Stimulated activated naive CD8-positive, alpha-beta T cell treated with anti-CD3 and anti-CD28 coated beads, Interleukin-15, Interleukin-2, amounts not matched to agents 100 ng/mL and 50 ng/mL, for 24 hours (primary cell): ENCODE data around the gene NSD2.
"Not testable (repeated sequence)": the region's sequence is repeated elsewhere in the genome, so short reads cannot be mapped to it uniquely, and the experiment has no call there.

Experiments used
- H3K27ac Mint-ChIP-seq: one replicate; pipeline ENCODE4 v1.8.0; 2021; ENCODE audit warnings: mild to moderate bottlenecking, mixed read lengths
- H3K27me3 Mint-ChIP-seq: one replicate; pipeline ENCODE4 v1.8.0; 2021; ENCODE audit warnings: mixed read lengths
- H3K36me3 Mint-ChIP-seq: one replicate; pipeline ENCODE4 v1.8.0; 2021; ENCODE audit warnings: low read depth, mixed read lengths
- H3K4me1 Mint-ChIP-seq: one replicate; pipeline ENCODE4 v1.8.0; 2021; ENCODE audit warnings: low read depth, mixed read lengths
- H3K4me3 Mint-ChIP-seq: one replicate; pipeline ENCODE4 v1.8.0; 2021; ENCODE audit warnings: mild to moderate bottlenecking, mixed read lengths
- H3K9me3 Mint-ChIP-seq: one replicate; pipeline ENCODE4 v1.8.0; 2021; ENCODE audit warnings: mixed read lengths

The NSD2 gene

GRCh38 chr4:1890979-1891570, 19.9 kb downstream of the NSD2 start:
- Mint-ChIP-seq H3K27ac (no peak overlapping the region), H3K4me3 (no peak overlapping the region)

GRCh38 chr4:1895971-1896657, 24.9 kb downstream of the NSD2 start:
- no peaks in the 10 kb centered on the region for H3K9me3 Mint-ChIP-seq
- no peaks in the 10 kb centered on the region for H3K27me3 Mint-ChIP-seq
- H3K4me1 Mint-ChIP-seq, result peaks cover 15% of the 10 kb centered on the region
- H3K36me3 Mint-ChIP-seq, result peaks cover 55% of the 10 kb centered on the region
- H3K4me3 Mint-ChIP-seq, result no peak overlapping the region
- H3K27ac Mint-ChIP-seq, result no peak overlapping the region

More at GRCh38 chr4:1890979-1891570, 19.9 kb downstream of the NSD2 start:
- Mint-ChIP-seq H3K4me1 (peaks cover 17% of the 10 kb centered on the region), H3K9me3 (no peaks in the 10 kb centered on the region), H3K27me3 (no peaks in the 10 kb centered on the region), H3K36me3 (peaks cover 34% of the 10 kb centered on the region)

GRCh38 chr4:1896658-1896991, 25.4 kb downstream of the NSD2 start:
- H3K36me3 Mint-ChIP-seq, result peaks cover 60% of the 10 kb centered on the region
- peaks cover 15% of the 10 kb centered on the region for H3K4me1 Mint-ChIP-seq
- no peak overlapping the region for H3K27ac Mint-ChIP-seq
- H3K27me3 Mint-ChIP-seq, result no peaks in the 10 kb centered on the region
- no peaks in the 10 kb centered on the region for H3K9me3 Mint-ChIP-seq
- H3K4me3 Mint-ChIP-seq, result no peak overlapping the region

- Mint-ChIP-seq H3K36me3 (peaks cover 67% of the 10 kb centered on the region), H3K4me3 (no peak overlapping the region), H3K27ac (no peak overlapping the region)
Measured at GRCh38 chr4:1898007-1898406, 26.8 kb downstream of the NSD2 start.

GRCh38 chr4:1898681-1899080, 27.5 kb downstream of the NSD2 start:
- no peaks in the 10 kb centered on the region for H3K9me3 Mint-ChIP-seq
- no peaks in the 10 kb centered on the region for H3K27me3 Mint-ChIP-seq

More at GRCh38 chr4:1898007-1898406, 26.8 kb downstream of the NSD2 start:
- H3K4me1 Mint-ChIP-seq, result peaks cover 22% of the 10 kb centered on the region
- H3K27me3 Mint-ChIP-seq, result no peaks in the 10 kb centered on the region
- no peaks in the 10 kb centered on the region for H3K9me3 Mint-ChIP-seq

GRCh38 chr4:1899149-1900086, 28.2 kb downstream of the NSD2 start:
- no peaks in the 10 kb centered on the region for H3K27me3 Mint-ChIP-seq
- H3K4me3 Mint-ChIP-seq, result no peak overlapping the region
- H3K4me1 Mint-ChIP-seq, result peaks cover 26% of the 10 kb centered on the region
- H3K9me3 Mint-ChIP-seq, result no peaks in the 10 kb centered on the region
- H3K27ac Mint-ChIP-seq, result no peak overlapping the region
- H3K36me3 Mint-ChIP-seq, result peaks cover 68% of the 10 kb centered on the region

More at GRCh38 chr4:1898681-1899080, 27.5 kb downstream of the NSD2 start:
- H3K4me3 Mint-ChIP-seq, result no peak overlapping the region
- peaks cover 26% of the 10 kb centered on the region for H3K4me1 Mint-ChIP-seq
- peaks cover 68% of the 10 kb centered on the region for H3K36me3 Mint-ChIP-seq
- no peak overlapping the region for H3K27ac Mint-ChIP-seq

- Mint-ChIP-seq H3K4me3 (no peak overlapping the region), H3K27me3 (no peaks in the 10 kb centered on the region), H3K4me1 (peaks cover 23% of the 10 kb centered on the region), H3K27ac (no peak overlapping the region), H3K36me3 (peaks cover 70% of the 10 kb centered on the region), H3K9me3 (no peaks in the 10 kb centered on the region)
Measured at GRCh38 chr4:1900087-1900433, 28.9 kb downstream of the NSD2 start.

- no peak overlapping the region for H3K27ac Mint-ChIP-seq
- H3K27me3 Mint-ChIP-seq, result no peaks in the 10 kb centered on the region
- H3K36me3 Mint-ChIP-seq, result peaks cover 68% of the 10 kb centered on the region
- H3K4me1 Mint-ChIP-seq, result peaks cover 23% of the 10 kb centered on the region
- H3K4me3 Mint-ChIP-seq, result no peak overlapping the region
- no peaks in the 10 kb centered on the region for H3K9me3 Mint-ChIP-seq
Measured at GRCh38 chr4:1900624-1901023, 29.4 kb downstream of the NSD2 start.

GRCh38 chr4:1901127-1901526, 29.9 kb downstream of the NSD2 start:
- Mint-ChIP-seq H3K4me1 (peaks cover 23% of the 10 kb centered on the region), H3K9me3 (no peaks in the 10 kb centered on the region), H3K4me3 (no peak overlapping the region), H3K27ac (no peak overlapping the region), H3K36me3 (peaks cover 72% of the 10 kb centered on the region), H3K27me3 (no peaks in the 10 kb centered on the region)

GRCh38 chr4:1902243-1902642, 31.1 kb downstream of the NSD2 start:
- Mint-ChIP-seq H3K4me3 (no peak overlapping the region), H3K4me1 (peaks cover 27% of the 10 kb centered on the region), H3K27ac (no peak overlapping the region), H3K36me3 (peaks cover 76% of the 10 kb centered on the region), H3K27me3 (no peaks in the 10 kb centered on the region), H3K9me3 (no peaks in the 10 kb centered on the region)

GRCh38 chr4:1903035-1903434, 31.8 kb downstream of the NSD2 start:
- Mint-ChIP-seq H3K36me3 (peaks cover 84% of the 10 kb centered on the region), H3K9me3 (no peaks in the 10 kb centered on the region), H3K27ac (peak overlapping the region; percentile 26), H3K27me3 (no peaks in the 10 kb centered on the region), H3K4me1 (peaks cover 25% of the 10 kb centered on the region), H3K4me3 (no peak overlapping the region)

- Mint-ChIP-seq H3K36me3 (peaks cover 83% of the 10 kb centered on the region), H3K4me3 (no peak overlapping the region), H3K9me3 (no peaks in the 10 kb centered on the region), H3K27me3 (no peaks in the 10 kb centered on the region), H3K27ac (no peak overlapping the region), H3K4me1 (peaks cover 19% of the 10 kb centered on the region)
Measured at GRCh38 chr4:1904042-1904441, 32.8 kb downstream of the NSD2 start.

- peaks cover 71% of the 10 kb centered on the region for H3K36me3 Mint-ChIP-seq
- peak overlapping the region; percentile 52 for H3K27ac Mint-ChIP-seq
- no peaks in the 10 kb centered on the region for H3K9me3 Mint-ChIP-seq
- H3K4me1 Mint-ChIP-seq, result peaks cover 9% of the 10 kb centered on the region
- no peaks in the 10 kb centered on the region for H3K27me3 Mint-ChIP-seq
- H3K4me3 Mint-ChIP-seq, result no peak overlapping the region
Measured at GRCh38 chr4:1907848-1908525, 36.8 kb downstream of the NSD2 start.

GRCh38 chr4:1909696-1910095, 38.5 kb downstream of the NSD2 start:
- H3K9me3 Mint-ChIP-seq, H3K4me1 Mint-ChIP-seq, H3K4me3 Mint-ChIP-seq, H3K27me3 Mint-ChIP-seq, H3K27ac Mint-ChIP-seq: not testable (repeated sequence)
- peaks cover 71% of the 10 kb centered on the region for H3K36me3 Mint-ChIP-seq

GRCh38 chr4:1910643-1911042, 39.5 kb downstream of the NSD2 start:
- peaks cover 9% of the 10 kb centered on the region for H3K4me1 Mint-ChIP-seq
- H3K27ac Mint-ChIP-seq, result no peak overlapping the region
- no peaks in the 10 kb centered on the region for H3K9me3 Mint-ChIP-seq
- H3K36me3 Mint-ChIP-seq, result peaks cover 69% of the 10 kb centered on the region
- H3K4me3 Mint-ChIP-seq, result no peak overlapping the region
- no peaks in the 10 kb centered on the region for H3K27me3 Mint-ChIP-seq
